Testis (tissue), 3 donors: ENCODE measurements around the gene EXOC4. TPM values are rescaled to one million over a fixed set of nuclear protein-coding genes. Genes with fewer than 3 reads are reported as not detected.

Source experiments
- DNase-seq: peaks from one replicate; pipeline ENCODE4 v3.0.0-alpha.2; 2019
- H3K27ac ChIP-seq, 2 donors: fragments of 200-600 bp; sonication (generic); one replicate each; pipeline ENCODE4 v1.5.1; 2019
- H3K27me3 ChIP-seq: fragments of 200-600 bp; sonication (generic); one replicate; pipeline ENCODE4 v1.5.1; 2019
- H3K36me3 ChIP-seq: fragments of 200-600 bp; sonication (generic); one replicate; pipeline ENCODE4 v1.5.1; 2017; ENCODE audit warnings: low read depth; ENCODE audit errors: missing control alignments
- H3K4me1 ChIP-seq: fragments of 200-600 bp; sonication (generic); one replicate; pipeline ENCODE4 v1.5.1; 2019
- H3K4me3 ChIP-seq, 2 donors: fragments of 200-600 bp; sonication (generic); one replicate each; pipeline ENCODE4 v1.5.1; 2017 to 2019
- H3K9me3 ChIP-seq: fragments of 200-600 bp; sonication (generic); one replicate; pipeline ENCODE4 v1.5.1; 2017
- CTCF ChIP-seq, 3 experiments: fragments of 450-650 bp in 2 of 3; fragments of 200-600 bp in 1 of 3; sonication (generic) in 1 of 3; IDR thresholded peaks; one replicate each; pipeline ENCODE4 v1.5.1; 2016 to 2019; ENCODE audit warnings: antibody characterized with exemption in 3 of 3, mild to moderate bottlenecking in 2 of 3, moderate library complexity in 1 of 3
- POLR2A ChIP-seq: fragments of 450-650 bp; IDR thresholded peaks from one replicate; pipeline ENCODE4 v1.6.1; 2017; ENCODE audit warnings: antibody characterized with exemption, mild to moderate bottlenecking, moderate library complexity
- WGBS, 2 donors: methylation state at CpG; one replicate each; pipeline ENCODE4 v1.1.5; 2018; 5-methylcytosine and 5-hydroxymethylcytosine counted together
- intact Hi-C: fragments of 100-400 bp; cut with DNase I; formaldehyde crosslinking; loops from one replicate; pipeline ENCODE4 v1.15.1; 2023; ENCODE audit warnings: low total_unique reads
- polyA plus RNA-seq: library from polyadenylated mRNA; stranded (reverse); fragments of 350-450 nt; fragmentation: Illumina TruSeq; extraction: RNeasy Lipid Tissue Mini Kit (QIAGEN cat#74804); gene quantifications from one replicate; pipeline ENCODE4 v1.2.3, GENCODE V29; 2014; ENCODE audit warnings: low read depth, low replicate concordance; ENCODE audit not compliant: insufficient read depth
- total RNA-seq, 2 donors: library from RNA; depleted of rRNA; stranded (reverse); fragments of >200 nt; gene quantifications; one replicate each; pipeline ENCODE4 v1.2.3, GENCODE V29; 2016

Gene EXOC4
- total and polyA plus RNA-seq, 3 donors from 2014 or later = 47.4 to 169 (median 142) TPM

GRCh38 chr7:133411395-133411794 lies 158.5 kb downstream of the EXOC4 start:
- intact Hi-C loops = no loop called here
- H3K36me3 ChIP-seq = no peaks in the 10 kb centered on the region
- no peak overlapping the region for H3K27ac ChIP-seq
- no peaks in the 10 kb centered on the region for H3K9me3 ChIP-seq
- peaks cover 4% of the 10 kb centered on the region for H3K4me1 ChIP-seq
- DNase-seq = no peak
- no peak overlapping the region for H3K4me3 ChIP-seq
- 74 to 82% methylated on average over 2 of the region's 2 CpGs for WGBS, 2 donors
- no peaks in the 10 kb centered on the region for H3K27me3 ChIP-seq
- TF ChIP-seq CTCF (IDR thresholded peaks at IDR 0.05) (no peak), POLR2A (no peak)

- 59 to 70% methylated on average over 3 of the region's 3 CpGs for WGBS, 2 donors
- no peaks in the 10 kb centered on the region for H3K27me3 ChIP-seq
- H3K4me1 ChIP-seq = peaks cover 4% of the 10 kb centered on the region
- TF ChIP-seq POLR2A = no peak
- TF ChIP-seq CTCF (IDR thresholded peaks at IDR 0.05) = no peak
- intact Hi-C loops = no loop called here
- no peaks in the 10 kb centered on the region for H3K9me3 ChIP-seq
- H3K4me3 ChIP-seq = no peak overlapping the region
- no peak for DNase-seq
- no peaks in the 10 kb centered on the region for H3K36me3 ChIP-seq
- no peak overlapping the region for H3K27ac ChIP-seq
Observed at GRCh38 chr7:133412942-133413341, 160.1 kb downstream of the EXOC4 start.

- no peaks in the 10 kb centered on the region for H3K9me3 ChIP-seq
- no peaks in the 10 kb centered on the region for H3K27me3 ChIP-seq
- TF ChIP-seq CTCF (IDR thresholded peaks at IDR 0.05) (no peak), POLR2A (no peak)
- WGBS, 2 donors = 69 to 83% methylated on average over 1 of the region's 1 CpG
- no peaks in the 10 kb centered on the region for H3K36me3 ChIP-seq
- no peaks in the 10 kb centered on the region for H3K4me1 ChIP-seq
- no peak for DNase-seq
- H3K27ac ChIP-seq = no peak overlapping the region
- intact Hi-C loops = no loop called here
- no peak overlapping the region for H3K4me3 ChIP-seq
Observed at GRCh38 chr7:133419041-133419440, 166.2 kb downstream of the EXOC4 start.

- Histone ChIP-seq H3K27me3 (no peaks in the 10 kb centered on the region), H3K27ac (no peak overlapping the region), H3K4me3 (peak overlapping the region in 1 of 2 donors; percentile 30), H3K9me3 (no peaks in the 10 kb centered on the region), H3K4me1 (no peaks in the 10 kb centered on the region), H3K36me3 (no peaks in the 10 kb centered on the region)
- no peak for DNase-seq
- TF ChIP-seq CTCF (IDR thresholded peaks at IDR 0.05) = no peak
- WGBS, 2 donors = 83 to 89% methylated on average over 11 to 23 of the region's 23 CpGs
- intact Hi-C loops = no loop called here
Observed at GRCh38 chr7:133423618-133424017, 170.7 kb downstream of the EXOC4 start.

- 93 to 95% methylated on average over 2 of the region's 2 CpGs for WGBS, 2 donors
- Histone ChIP-seq H3K9me3 (no peaks in the 10 kb centered on the region), H3K4me1 (no peaks in the 10 kb centered on the region), H3K36me3 (no peaks in the 10 kb centered on the region), H3K27me3 (no peaks in the 10 kb centered on the region), H3K27ac (no peak overlapping the region), H3K4me3 (no peak overlapping the region)
- intact Hi-C loops = no loop called here
- DNase-seq = no peak
- TF ChIP-seq POLR2A (no peak), CTCF (IDR thresholded peaks at IDR 0.05) (no peak)
Observed at GRCh38 chr7:133428326-133428725, 175.4 kb downstream of the EXOC4 start.
